PFSK-1 (cell line): ENCODE measurements around the gene PDZD2.

Experiments
- FOXP2 ChIP-seq: optimal IDR thresholded peaks from 2 replicates; pipeline ENCODE3; 2011; ENCODE audit warnings: borderline replicate concordance, control low read depth, inconsistent platforms; ENCODE audit not compliant: insufficient read depth; ENCODE audit errors: extremely low read length, extremely low read depth
- POLR2AphosphoS5 ChIP-seq: IDR thresholded peaks from 2 replicates; pipeline ENCODE4 v1.6.1; 2012; ENCODE audit warnings: low read depth, mild to moderate bottlenecking, control low read depth, low read length, moderate library complexity
- REST ChIP-seq, 2 experiments: IDR thresholded peaks; 2 replicates each; pipeline versions ENCODE4 v1.6.1 to v1.8.0; 2011 to 2012; ENCODE audit warnings: low read depth in 2 of 2, low read length in 2 of 2, control low read depth in 1 of 2, inconsistent platforms in 1 of 2, mild to moderate bottlenecking in 1 of 2, moderate library complexity in 1 of 2; ENCODE audit not compliant: insufficient read depth in 1 of 2
- SIN3A ChIP-seq: IDR thresholded peaks from 2 replicates; pipeline ENCODE4 v1.6.1; 2012; ENCODE audit warnings: mild to moderate bottlenecking, low read length, moderate library complexity, borderline replicate concordance; ENCODE audit not compliant: insufficient read depth
- TAF1 ChIP-seq: IDR thresholded peaks from 2 replicates; pipeline ENCODE4 v1.6.1; 2012; ENCODE audit warnings: low read length, control low read depth, borderline replicate concordance; ENCODE audit not compliant: insufficient read depth

PDZD2 gene

GRCh38 chr5:32038523-32038922, 399.6 kb downstream of the PDZD2 start:
- TF ChIP-seq SIN3A: no peak
- no peak for TF ChIP-seq FOXP2
- TF ChIP-seq REST (IDR thresholded peaks at IDR 0.05; ENCODE audit: insufficient read depth in 1 of 2, low read depth in 2 of 2, low read length in 2 of 2): no peak
- no peak for TF ChIP-seq POLR2AphosphoS5
- TF ChIP-seq TAF1: no peak

- TF ChIP-seq REST (IDR thresholded peaks at IDR 0.05; ENCODE audit: insufficient read depth in 1 of 2, low read depth in 2 of 2, low read length in 2 of 2): no peak
- no peak for TF ChIP-seq POLR2AphosphoS5
Observed at GRCh38 chr5:32042551-32042961, 403.6 kb downstream of the PDZD2 start.

DNA sequence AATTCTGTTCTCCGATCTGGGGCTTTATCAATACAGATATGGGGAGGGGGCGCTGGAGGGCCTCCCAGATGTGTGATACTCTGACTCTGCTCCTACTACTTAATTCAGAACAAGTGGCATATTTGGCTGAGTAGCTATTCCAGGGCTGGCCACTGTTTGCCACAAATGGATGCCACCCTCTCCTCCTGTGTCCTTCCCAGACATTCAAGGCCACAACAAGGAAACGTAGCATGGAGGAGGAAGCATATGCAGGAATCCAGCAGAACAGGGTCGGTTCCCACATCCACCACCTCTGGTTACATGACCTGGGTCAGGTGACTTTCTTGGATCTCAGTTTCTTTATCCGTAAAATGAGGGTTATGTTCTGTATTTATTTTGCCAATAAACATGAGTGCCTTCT, 404.2 kb downstream of the PDZD2 start:
- no peak for TF ChIP-seq REST (IDR thresholded peaks at IDR 0.05; ENCODE audit: insufficient read depth in 1 of 2, low read depth in 2 of 2, low read length in 2 of 2)

DNA sequence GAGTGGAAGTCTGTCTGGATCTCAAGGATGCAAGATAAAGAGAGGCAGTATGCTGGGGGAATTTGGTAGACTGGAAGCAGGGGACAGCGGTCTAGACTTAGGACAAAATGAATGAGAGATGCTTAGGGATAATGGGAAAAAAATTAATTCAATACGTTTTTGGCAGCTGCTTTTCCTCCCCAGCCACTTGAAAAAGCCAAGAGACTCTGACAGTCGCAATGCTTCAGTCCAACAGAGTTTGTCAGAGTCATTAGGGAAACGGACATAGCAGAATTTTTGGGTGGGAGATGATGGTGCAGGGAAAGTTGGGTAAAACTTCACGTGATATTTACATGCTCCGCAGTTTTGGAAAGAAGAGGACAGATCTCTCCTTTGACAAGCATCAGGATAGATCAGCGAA, 405.5 kb downstream of the PDZD2 start:
- no peak for TF ChIP-seq FOXP2
- TF ChIP-seq POLR2AphosphoS5: no peak
- no peak for TF ChIP-seq SIN3A
- TF ChIP-seq TAF1: no peak
- no peak for TF ChIP-seq REST (IDR thresholded peaks at IDR 0.05; ENCODE audit: insufficient read depth in 1 of 2, low read depth in 2 of 2, low read length in 2 of 2)

DNA sequence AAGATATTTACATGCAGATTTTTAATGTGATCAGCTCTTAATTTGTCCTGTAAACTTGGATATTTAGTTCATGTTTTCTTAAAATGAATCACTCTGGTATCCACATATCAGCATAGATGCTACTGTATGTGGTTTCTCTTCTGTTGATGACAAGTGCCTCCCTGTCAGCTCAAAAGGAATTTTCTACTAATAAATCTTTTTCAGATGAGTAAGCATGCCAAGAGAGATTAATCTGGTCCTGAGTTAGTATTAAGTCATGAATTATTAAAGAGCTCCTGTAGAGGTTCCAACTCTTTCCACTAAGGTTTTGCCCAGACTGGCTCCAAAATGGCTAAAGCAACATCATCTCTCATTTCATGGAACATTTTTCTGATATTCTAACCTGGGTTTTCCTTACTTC, 406.0 kb downstream of the PDZD2 start:
- TF ChIP-seq FOXP2 (no peak), POLR2AphosphoS5 (no peak), REST (IDR thresholded peaks at IDR 0.05; ENCODE audit: insufficient read depth in 1 of 2, low read depth in 2 of 2, low read length in 2 of 2) (no peak)
